ENCODE data around the gene CFAP46. TPM values are rescaled to one million over a fixed set of nuclear protein-coding genes. Genes with fewer than 3 reads are reported as not detected.

CFAP46 gene
- total RNA-seq, 2 experiments from 2014 or later, result not detected

- H3K27ac ChIP-seq (ENCODE audit: low read depth, low read length, poor library complexity, severe bottlenecking), result no peak overlapping the region
- TF ChIP-seq, protein P1, sequence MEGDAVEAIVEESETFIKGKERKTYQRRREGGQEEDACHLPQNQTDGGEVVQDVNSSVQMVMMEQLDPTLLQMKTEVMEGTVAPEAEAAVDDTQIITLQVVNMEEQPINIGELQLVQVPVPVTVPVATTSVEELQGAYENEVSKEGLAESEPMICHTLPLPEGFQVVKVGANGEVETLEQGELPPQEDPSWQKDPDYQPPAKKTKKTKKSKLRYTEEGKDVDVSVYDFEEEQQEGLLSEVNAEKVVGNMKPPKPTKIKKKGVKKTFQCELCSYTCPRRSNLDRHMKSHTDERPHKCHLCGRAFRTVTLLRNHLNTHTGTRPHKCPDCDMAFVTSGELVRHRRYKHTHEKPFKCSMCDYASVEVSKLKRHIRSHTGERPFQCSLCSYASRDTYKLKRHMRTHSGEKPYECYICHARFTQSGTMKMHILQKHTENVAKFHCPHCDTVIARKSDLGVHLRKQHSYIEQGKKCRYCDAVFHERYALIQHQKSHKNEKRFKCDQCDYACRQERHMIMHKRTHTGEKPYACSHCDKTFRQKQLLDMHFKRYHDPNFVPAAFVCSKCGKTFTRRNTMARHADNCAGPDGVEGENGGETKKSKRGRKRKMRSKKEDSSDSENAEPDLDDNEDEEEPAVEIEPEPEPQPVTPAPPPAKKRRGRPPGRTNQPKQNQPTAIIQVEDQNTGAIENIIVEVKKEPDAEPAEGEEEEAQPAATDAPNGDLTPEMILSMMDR (conservative IDR thresholded peaks at IDR 0.05; ENCODE audit: low read length), result no peak
- no peak for TF ChIP-seq EZH2phosphoT487 (IDR thresholded peaks at IDR 0.05; ENCODE audit: borderline replicate concordance, low read depth, low read length)
- CTCF ChIA-PET (ENCODE audit: unreplicated experiment), result no interaction called here
- H3K4me2 ChIP-seq (ENCODE audit: low read length), result no peak overlapping the region
- H3K79me2 ChIP-seq (ENCODE audit: insufficient read depth, low read depth, low read length), result no peaks in the 10 kb centered on the region
- no peaks in the 10 kb centered on the region for H4K20me1 ChIP-seq (ENCODE audit: insufficient read depth, low read length)
- no peak overlapping the region for H2AFZ ChIP-seq (ENCODE audit: low read length)
- no peaks in the 10 kb centered on the region for H3K9me3 ChIP-seq (ENCODE audit: low read length)
- POLR2A ChIA-PET, result no interaction called here
- DNase-seq (ENCODE audit: low spot score), result no peak
- intact Hi-C loops (cut with micrococcal nuclease; ENCODE audit: unreplicated experiment), result no loop called here
- H3K36me3 ChIP-seq (ENCODE audit: insufficient read depth, low read length), result no peaks in the 10 kb centered on the region
- no TSS peak for BruUV-seq (replicated peaks)
- no peaks in the 10 kb centered on the region for H3K9me2 ChIP-seq (ENCODE audit: insufficient read depth, low read length)
- H3K4me1 ChIP-seq (ENCODE audit: insufficient read depth, low read length, poor library complexity, severe bottlenecking), result no peaks in the 10 kb centered on the region
- no peak overlapping the region for H3K4me3 ChIP-seq (ENCODE audit: low read depth, low read length, poor library complexity, severe bottlenecking)
Measured at GRCh38 chr10:132883391-132883881, 58.9 kb downstream of the CFAP46 start.

DNA sequence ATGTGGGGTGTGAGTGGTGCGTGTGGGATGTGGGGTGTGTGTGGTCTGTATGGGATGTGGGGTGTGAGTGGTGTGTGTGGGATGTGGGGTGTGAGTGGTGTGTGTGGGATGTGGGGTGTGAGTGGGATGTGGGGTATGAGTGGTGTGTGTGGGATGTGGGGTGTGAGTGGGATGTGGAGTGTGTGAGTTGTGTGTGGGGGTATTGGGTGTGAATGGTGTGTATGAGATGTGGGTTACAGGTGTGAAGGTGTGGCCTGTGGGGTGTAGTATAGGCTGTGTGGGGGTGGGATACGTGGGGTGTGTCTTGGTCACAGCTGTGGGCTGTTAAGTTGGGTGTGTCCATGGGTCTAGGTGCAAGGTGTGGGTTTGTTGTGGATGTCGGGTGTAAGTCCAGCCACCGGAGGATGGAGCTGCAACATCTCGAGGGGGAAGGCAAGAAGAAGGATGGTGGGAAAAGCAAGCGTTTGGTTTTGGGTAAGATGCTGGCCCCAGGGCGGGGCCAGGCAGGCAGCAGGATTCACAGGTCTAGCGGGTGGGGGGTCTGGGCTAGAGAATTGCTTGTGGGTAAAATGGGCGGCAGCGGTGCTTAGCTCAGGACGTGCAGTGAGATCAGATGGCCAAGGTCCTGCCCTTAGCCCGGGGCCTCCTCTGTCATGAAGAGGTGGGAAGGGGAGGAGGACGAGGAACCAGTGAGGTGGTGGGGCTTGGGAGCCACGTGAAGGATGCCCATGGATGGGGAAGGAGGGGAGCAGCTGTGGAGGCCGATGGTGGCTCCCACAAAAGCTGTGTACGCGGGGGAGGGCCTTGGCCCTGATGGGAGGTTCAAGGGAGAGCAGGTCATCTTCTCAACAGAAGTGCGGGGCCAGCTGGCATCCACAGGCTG lies 60.1 kb downstream of the CFAP46 start:
- TF ChIP-seq, protein P1 (conservative IDR thresholded peaks at IDR 0.05; ENCODE audit: low read length), result no peak
- no peak for TF ChIP-seq EZH2phosphoT487 (IDR thresholded peaks at IDR 0.05; ENCODE audit: borderline replicate concordance, low read depth, low read length)
- Histone ChIP-seq H3K79me2 (ENCODE audit: insufficient read depth, low read depth, low read length) (no peaks in the 10 kb centered on the region), H3K27ac (ENCODE audit: low read depth, low read length, poor library complexity, severe bottlenecking) (no peak overlapping the region), H4K20me1 (ENCODE audit: insufficient read depth, low read length) (no peaks in the 10 kb centered on the region), H2AFZ (ENCODE audit: low read length) (no peak overlapping the region), H3K9me2 (ENCODE audit: insufficient read depth, low read length) (no peaks in the 10 kb centered on the region), H3K4me1 (ENCODE audit: insufficient read depth, low read length, poor library complexity, severe bottlenecking) (no peaks in the 10 kb centered on the region), H3K4me2 (ENCODE audit: low read length) (no peak overlapping the region), H3K36me3 (ENCODE audit: insufficient read depth, low read length) (no peaks in the 10 kb centered on the region), H3K9me3 (ENCODE audit: low read length) (no peaks in the 10 kb centered on the region), H3K4me3 (ENCODE audit: low read depth, low read length, poor library complexity, severe bottlenecking) (no peak overlapping the region)
- no peak for DNase-seq (ENCODE audit: low spot score)
- ChIA-PET CTCF (ENCODE audit: unreplicated experiment) (no interaction called here), POLR2A (interaction anchor here (1.1 kb wide), 1 partner anchor 10 kb away, joined by 3 read pairs; no protein-coding TSS in a partner anchor)
- intact Hi-C loops (cut with micrococcal nuclease; ENCODE audit: unreplicated experiment), result no loop called here
- BruUV-seq (replicated peaks), result no TSS peak
